Loucy (cell line): Measurements from ENCODE around the gene IL16.

ENCODE experiments used
- EZH2phosphoT487 ChIP-seq: fragments of 200-600 bp; IDR thresholded peaks from 2 replicates; pipeline ENCODE4 v1.6.1; 2018; ENCODE audit warnings: antibody characterized with exemption, mild to moderate bottlenecking, moderate library complexity, borderline replicate concordance
- TF ChIP-seq, protein P1 (sequence below): fragments of 200-600 bp; sonication (generic); conservative IDR thresholded peaks from 2 replicates; pipeline ENCODE4 v1.5.1; 2014; ENCODE audit warnings: mild to moderate bottlenecking, antibody characterized with exemption, low read length

- TF ChIP-seq, protein P1, sequence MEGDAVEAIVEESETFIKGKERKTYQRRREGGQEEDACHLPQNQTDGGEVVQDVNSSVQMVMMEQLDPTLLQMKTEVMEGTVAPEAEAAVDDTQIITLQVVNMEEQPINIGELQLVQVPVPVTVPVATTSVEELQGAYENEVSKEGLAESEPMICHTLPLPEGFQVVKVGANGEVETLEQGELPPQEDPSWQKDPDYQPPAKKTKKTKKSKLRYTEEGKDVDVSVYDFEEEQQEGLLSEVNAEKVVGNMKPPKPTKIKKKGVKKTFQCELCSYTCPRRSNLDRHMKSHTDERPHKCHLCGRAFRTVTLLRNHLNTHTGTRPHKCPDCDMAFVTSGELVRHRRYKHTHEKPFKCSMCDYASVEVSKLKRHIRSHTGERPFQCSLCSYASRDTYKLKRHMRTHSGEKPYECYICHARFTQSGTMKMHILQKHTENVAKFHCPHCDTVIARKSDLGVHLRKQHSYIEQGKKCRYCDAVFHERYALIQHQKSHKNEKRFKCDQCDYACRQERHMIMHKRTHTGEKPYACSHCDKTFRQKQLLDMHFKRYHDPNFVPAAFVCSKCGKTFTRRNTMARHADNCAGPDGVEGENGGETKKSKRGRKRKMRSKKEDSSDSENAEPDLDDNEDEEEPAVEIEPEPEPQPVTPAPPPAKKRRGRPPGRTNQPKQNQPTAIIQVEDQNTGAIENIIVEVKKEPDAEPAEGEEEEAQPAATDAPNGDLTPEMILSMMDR, result no peak
- no peak for TF ChIP-seq EZH2phosphoT487
These were observed 13.8 kb upstream of the IL16 start for GRCh38 chr15:81182756-81183438.
